Neural progenitor cell (in vitro differentiated cells): ENCODE measurements around the gene FAU. TPM values are rescaled to one million over a fixed set of nuclear protein-coding genes. Genes with fewer than 3 reads are reported as not detected.

Experiments used
- DNase-seq: peaks from one replicate; pipeline ENCODE4 v3.0.0-alpha.2; 2016; ENCODE audit warnings: low spot score
- H2AFZ ChIP-seq: fragments of 200-600 bp; sonication (generic); replicated peaks from 2 replicates; pipeline ENCODE4 v1.6.1; 2016; ENCODE audit warnings: antibody characterized with exemption
- H3F3A ChIP-seq: fragments of 200-600 bp; sonication (generic); 2 replicates; pipeline ENCODE4 v1.6.1; 2016; ENCODE audit warnings: antibody characterized with exemption, low read depth
- H3K27ac ChIP-seq: fragments of 200-600 bp; sonication (generic); 2 replicates; pipeline ENCODE4 v1.5.1; 2016; ENCODE audit warnings: mild to moderate bottlenecking
- H3K27me3 ChIP-seq: fragments of 200-600 bp; sonication (generic); 2 replicates; pipeline ENCODE4 v1.6.1; 2016; ENCODE audit warnings: mild to moderate bottlenecking, moderate library complexity
- H3K36me3 ChIP-seq: fragments of 200-600 bp; sonication (generic); 2 replicates; pipeline ENCODE4 v1.5.1; 2016
- H3K4me1 ChIP-seq: fragments of 200-600 bp; sonication (generic); 2 replicates; pipeline ENCODE4 v1.6.1; 2016; ENCODE audit warnings: mixed run types
- H3K4me2 ChIP-seq: fragments of 200-600 bp; sonication (generic); 2 replicates; pipeline ENCODE4 v1.6.1; 2016
- H3K4me3 ChIP-seq: fragments of 200-600 bp; sonication (generic); 2 replicates; pipeline ENCODE4 v1.5.1; 2016
- H3K79me2 ChIP-seq: fragments of 200-600 bp; sonication (generic); 2 replicates; pipeline ENCODE4 v1.6.1; 2016; ENCODE audit warnings: low read depth
- H3K9ac ChIP-seq: fragments of 200-600 bp; sonication (generic); 2 replicates; pipeline ENCODE4 v1.6.1; 2016
- H3K9me3 ChIP-seq: fragments of 200-600 bp; sonication (generic); 2 replicates; pipeline ENCODE4 v1.5.1; 2016; ENCODE audit warnings: low read depth
- H4K20me1 ChIP-seq: fragments of 200-600 bp; sonication (generic); 2 replicates; pipeline ENCODE4 v1.6.1; 2016; ENCODE audit warnings: low read depth
- H3K27ac Mint-ChIP-seq: 3 replicates; pipeline ENCODE4 v1.8.0; 2021; ENCODE audit warnings: mixed read lengths
- H3K27me3 Mint-ChIP-seq: 2 replicates; pipeline ENCODE4 v1.8.0; 2022; ENCODE audit warnings: low read depth, mild to moderate bottlenecking, inconsistent platforms, moderate library complexity, mixed read lengths; ENCODE audit not compliant: insufficient read depth
- H3K36me3 Mint-ChIP-seq: 3 replicates; pipeline ENCODE4 v1.8.0; 2021; ENCODE audit warnings: mixed read lengths
- H3K4me1 Mint-ChIP-seq: 3 replicates; pipeline ENCODE4 v1.8.0; 2021; ENCODE audit warnings: mixed read lengths
- H3K4me3 Mint-ChIP-seq: 3 replicates; pipeline ENCODE4 v1.8.0; 2021; ENCODE audit warnings: mild to moderate bottlenecking, moderate library complexity, mixed read lengths
- H3K9me3 Mint-ChIP-seq: 3 replicates; pipeline ENCODE4 v1.8.0; 2020; ENCODE audit warnings: mixed read lengths
- CTCF ChIP-seq: fragments of 200-600 bp; sonication (generic); IDR thresholded peaks from 2 replicates; pipeline ENCODE4 v1.5.1; 2017; ENCODE audit warnings: antibody characterized with exemption, mild to moderate bottlenecking
- EZH2 ChIP-seq: fragments of 200-600 bp; sonication (generic); IDR thresholded peaks from 2 replicates; pipeline ENCODE4 v1.6.1; 2017; ENCODE audit warnings: antibody characterized with exemption, mild to moderate bottlenecking, moderate library complexity
- EZH2phosphoT487 ChIP-seq: fragments of 200-600 bp; sonication (generic); IDR thresholded peaks from 2 replicates; pipeline ENCODE4 v1.6.1; 2017; ENCODE audit warnings: antibody characterized with exemption
- total RNA-seq: library from RNA; depleted of rRNA; stranded (reverse); fragments of >200 nt; gene quantifications from 2 replicates; pipeline ENCODE4 v1.2.3, GENCODE V29; 2015; ENCODE audit warnings: low replicate concordance

Gene FAU
- total RNA-seq, 1 donor from 2014 or later: 288 TPM

GRCh38 chr11:65096926-65097325, 25.0 kb downstream of the FAU start:
- Mint-ChIP-seq H3K27ac (no peak overlapping the region), H3K27me3 (no peaks in the 10 kb centered on the region), H3K9me3 (no peaks in the 10 kb centered on the region), H3K4me1 (peaks cover 7% of the 10 kb centered on the region), H3K36me3 (peaks cover 4% of the 10 kb centered on the region), H3K4me3 (peak overlapping the region; percentile 95)
- TF ChIP-seq CTCF (no peak), EZH2 (no peak), EZH2phosphoT487 (no peak)
- peaks cover 13% of the 10 kb centered on the region for H4K20me1 ChIP-seq
- no peaks in the 10 kb centered on the region for H3K36me3 ChIP-seq
- H3K4me1 ChIP-seq: peaks cover 7% of the 10 kb centered on the region
- no peaks in the 10 kb centered on the region for H3K27me3 ChIP-seq
- no peaks in the 10 kb centered on the region for H3K9me3 ChIP-seq
- H3K4me2 ChIP-seq: peak overlapping the region; percentile 74
- no peak for DNase-seq
- H2AFZ ChIP-seq: no peak overlapping the region
- H3K27ac ChIP-seq: peak overlapping the region; percentile 16
- H3F3A ChIP-seq: peaks cover 15% of the 10 kb centered on the region
- H3K9ac ChIP-seq: no peak overlapping the region
- H3K79me2 ChIP-seq: peaks cover 14% of the 10 kb centered on the region
- peak overlapping the region; percentile 92 for H3K4me3 ChIP-seq

GRCh38 chr11:65095974-65096806, 25.7 kb downstream of the FAU start, which contains the start of gene VPS51:
Gene VPS51, plus strand, starts transcription at chr11:65096214. Its CDS starts 37 bp downstream, at chr11:65096251.
- H3K4me1 Mint-ChIP-seq: peaks cover 7% of the 10 kb centered on the region

GRCh38 chr11:65095427-65095826, 26.5 kb downstream of the FAU start:
- peaks cover 7% of the 10 kb centered on the region for H3K4me1 ChIP-seq
- peak overlapping the region; percentile 92 for H3K4me3 ChIP-seq
- TF ChIP-seq EZH2phosphoT487 (no peak), CTCF (no peak), EZH2 (no peak)
- peaks cover 7% of the 10 kb centered on the region for H3F3A ChIP-seq
- DNase-seq: no peak
- Mint-ChIP-seq H3K27ac (peak overlapping the region; percentile 100), H3K27me3 (no peaks in the 10 kb centered on the region), H3K4me1 (peaks cover 7% of the 10 kb centered on the region), H3K9me3 (no peaks in the 10 kb centered on the region), H3K4me3 (peak overlapping the region; percentile 95), H3K36me3 (peaks cover 4% of the 10 kb centered on the region)
- no peak overlapping the region for H3K27ac ChIP-seq
- peak overlapping the region; percentile 99 for H2AFZ ChIP-seq
- H3K27me3 ChIP-seq: no peaks in the 10 kb centered on the region
- H3K36me3 ChIP-seq: no peaks in the 10 kb centered on the region
- H3K9me3 ChIP-seq: no peaks in the 10 kb centered on the region
- H3K79me2 ChIP-seq: peaks cover 14% of the 10 kb centered on the region
- H4K20me1 ChIP-seq: peaks cover 13% of the 10 kb centered on the region
- no peak overlapping the region for H3K9ac ChIP-seq
- no peak overlapping the region for H3K4me2 ChIP-seq

More at GRCh38 chr11:65095974-65096806, 25.7 kb downstream of the FAU start, which contains the start of gene VPS51:
- Mint-ChIP-seq H3K27me3 (no peaks in the 10 kb centered on the region), H3K36me3 (peaks cover 4% of the 10 kb centered on the region), H3K4me3 (peak within 1 kb of the TSS; percentile 95), H3K9me3 (no peaks in the 10 kb centered on the region), H3K27ac (peak within 1 kb of the TSS; percentile 100)
- Histone ChIP-seq H3K4me3 (peak within 1 kb of the TSS; percentile 92), H3K36me3 (no peaks in the 10 kb centered on the region), H4K20me1 (peaks cover 13% of the 10 kb centered on the region), H3K9me3 (no peaks in the 10 kb centered on the region), H3K79me2 (peaks cover 14% of the 10 kb centered on the region), H3K9ac (peak within 1 kb of the TSS; percentile 75), H3K4me2 (peak within 1 kb of the TSS; percentile 74), H2AFZ (peak within 1 kb of the TSS; percentile 99), H3F3A (peaks cover 13% of the 10 kb centered on the region), H3K27me3 (no peaks in the 10 kb centered on the region), H3K4me1 (peaks cover 7% of the 10 kb centered on the region), H3K27ac (peak within 1 kb of the TSS; percentile 53)
- peak; percentile 96 for DNase-seq
- TF ChIP-seq EZH2phosphoT487 (no peak), CTCF (no peak), EZH2 (no peak)
